Sigmoid colon (tissue), 4 donors: ENCODE results near the gene CDH23.

Experiments used
- POLR2A ChIP-seq, 2 donors: fragments of 450-650 bp; IDR thresholded peaks; one replicate each; pipeline ENCODE4 v1.6.1; 2016; ENCODE audit warnings: antibody characterized with exemption in 2 of 2, mild to moderate bottlenecking in 2 of 2, moderate library complexity in 2 of 2
- POLR2AphosphoS5 ChIP-seq, 4 donors: sonication (generic); formaldehyde crosslinking; IDR thresholded peaks; one replicate each; pipeline ENCODE4 v1.6.1; 2017; ENCODE audit warnings: antibody characterized with exemption in 4 of 4
- TF ChIP-seq, protein P1 (sequence below), 4 experiments: fragments of 450-650 bp in 3 of 4; fragments of 200-600 bp in 1 of 4; IDR thresholded peaks; one replicate each; pipeline ENCODE4 v1.5.1; 2016 to 2019; ENCODE audit warnings: antibody characterized with exemption in 4 of 4, mild to moderate bottlenecking in 3 of 4, moderate library complexity in 2 of 4

DNA sequence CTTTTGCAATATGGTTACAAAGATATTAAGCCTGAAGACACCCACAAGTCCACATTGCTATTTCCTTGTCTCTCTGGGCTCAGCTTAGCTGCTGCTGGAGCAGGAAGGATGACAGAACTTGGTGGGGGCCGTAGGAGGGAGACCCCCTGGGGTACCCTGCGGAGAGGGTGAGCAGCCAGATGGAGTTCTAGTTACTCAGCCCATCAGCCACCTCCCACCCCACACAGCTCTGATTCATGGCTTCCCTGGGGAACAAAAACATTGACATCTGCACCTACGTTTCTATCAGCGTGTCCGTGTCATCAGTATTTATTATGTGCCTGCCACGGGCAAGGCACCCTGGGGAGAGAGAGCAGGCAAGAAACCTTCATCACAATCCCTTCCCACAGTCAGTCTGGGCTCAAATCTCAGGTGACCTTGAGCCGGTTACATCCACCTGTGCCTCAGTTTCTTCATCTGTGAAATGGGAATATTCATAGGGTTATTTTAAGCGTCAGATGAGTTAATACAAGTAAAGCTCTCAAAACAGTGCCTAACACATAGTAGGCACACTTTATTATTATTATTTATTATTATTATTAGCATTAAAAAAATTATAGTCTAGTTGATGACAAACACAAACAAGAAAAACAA, 191.3 kb downstream of the CDH23 start:
- TF ChIP-seq, protein P1, sequence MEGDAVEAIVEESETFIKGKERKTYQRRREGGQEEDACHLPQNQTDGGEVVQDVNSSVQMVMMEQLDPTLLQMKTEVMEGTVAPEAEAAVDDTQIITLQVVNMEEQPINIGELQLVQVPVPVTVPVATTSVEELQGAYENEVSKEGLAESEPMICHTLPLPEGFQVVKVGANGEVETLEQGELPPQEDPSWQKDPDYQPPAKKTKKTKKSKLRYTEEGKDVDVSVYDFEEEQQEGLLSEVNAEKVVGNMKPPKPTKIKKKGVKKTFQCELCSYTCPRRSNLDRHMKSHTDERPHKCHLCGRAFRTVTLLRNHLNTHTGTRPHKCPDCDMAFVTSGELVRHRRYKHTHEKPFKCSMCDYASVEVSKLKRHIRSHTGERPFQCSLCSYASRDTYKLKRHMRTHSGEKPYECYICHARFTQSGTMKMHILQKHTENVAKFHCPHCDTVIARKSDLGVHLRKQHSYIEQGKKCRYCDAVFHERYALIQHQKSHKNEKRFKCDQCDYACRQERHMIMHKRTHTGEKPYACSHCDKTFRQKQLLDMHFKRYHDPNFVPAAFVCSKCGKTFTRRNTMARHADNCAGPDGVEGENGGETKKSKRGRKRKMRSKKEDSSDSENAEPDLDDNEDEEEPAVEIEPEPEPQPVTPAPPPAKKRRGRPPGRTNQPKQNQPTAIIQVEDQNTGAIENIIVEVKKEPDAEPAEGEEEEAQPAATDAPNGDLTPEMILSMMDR (IDR thresholded peaks at IDR 0.05) = no peak
- TF ChIP-seq POLR2A (IDR thresholded peaks at IDR 0.05) = no peak
- no peak for TF ChIP-seq POLR2AphosphoS5 (IDR thresholded peaks at IDR 0.05)
